ENCODE results near the gene CYGB.

The CYGB gene

GRCh38 chr17:76491271-76492122 is 46.0 kb downstream of the CYGB start:
- TF ChIP-seq EGR1 (IDR thresholded peaks at IDR 0.05) (no peak), REST (IDR thresholded peaks at IDR 0.05; ENCODE audit: low read depth) (no peak), CREB1 (IDR thresholded peaks at IDR 0.05; ENCODE audit: low read depth) (no peak)

- no peak for TF ChIP-seq YY1 (IDR thresholded peaks at IDR 0.05; ENCODE audit: low read depth)
- no peak for TF ChIP-seq RAD21 (IDR thresholded peaks at IDR 0.05; ENCODE audit: low read depth)
- TF ChIP-seq REST (IDR thresholded peaks at IDR 0.05; ENCODE audit: low read depth), result no peak
- TF ChIP-seq ZBTB7A (IDR thresholded peaks at IDR 0.05; ENCODE audit: low read depth), result no peak
- TF ChIP-seq CREB1 (IDR thresholded peaks at IDR 0.05; ENCODE audit: low read depth), result no peak
- TF ChIP-seq NFIC (IDR thresholded peaks at IDR 0.05), result no peak
- TF ChIP-seq MAX (IDR thresholded peaks at IDR 0.05), result no peak
- no peak for TF ChIP-seq USF1 (IDR thresholded peaks at IDR 0.05)
- no peak for TF ChIP-seq EGR1 (IDR thresholded peaks at IDR 0.05)
- no peak for TF ChIP-seq FOXM1 (IDR thresholded peaks at IDR 0.05; ENCODE audit: borderline replicate concordance, low read depth)
- TF ChIP-seq EP300 (IDR thresholded peaks at IDR 0.05; ENCODE audit: borderline replicate concordance), result no peak
- no peak for TF ChIP-seq TEAD4 (IDR thresholded peaks at IDR 0.05)
These were observed 47.3 kb downstream of the CYGB start for GRCh38 chr17:76490112-76490710.

GRCh38 chr17:76487451-76488192 is 49.9 kb downstream of the CYGB start:
- TF ChIP-seq YY1 (IDR thresholded peaks at IDR 0.05; ENCODE audit: low read depth) (no peak), TCF12 (IDR thresholded peaks at IDR 0.05; ENCODE audit: low read depth) (no peak), EP300 (IDR thresholded peaks at IDR 0.05; ENCODE audit: borderline replicate concordance) (no peak), FOXM1 (IDR thresholded peaks at IDR 0.05; ENCODE audit: borderline replicate concordance, low read depth) (no peak), RAD21 (IDR thresholded peaks at IDR 0.05; ENCODE audit: low read depth) (no peak), ZBTB7A (IDR thresholded peaks at IDR 0.05; ENCODE audit: low read depth) (no peak), MAX (IDR thresholded peaks at IDR 0.05) (no peak), TEAD4 (IDR thresholded peaks at IDR 0.05) (no peak), USF1 (IDR thresholded peaks at IDR 0.05) (no peak), CEBPB (IDR thresholded peaks at IDR 0.05) (no peak), TAF1 (IDR thresholded peaks at IDR 0.05; ENCODE audit: low read depth) (no peak), REST (IDR thresholded peaks at IDR 0.05; ENCODE audit: low read depth) (no peak), EGR1 (IDR thresholded peaks at IDR 0.05) (no peak), CREB1 (IDR thresholded peaks at IDR 0.05; ENCODE audit: low read depth) (no peak)

- no peak for TF ChIP-seq RAD21 (IDR thresholded peaks at IDR 0.05; ENCODE audit: low read depth)
- TF ChIP-seq ZBTB7A (IDR thresholded peaks at IDR 0.05; ENCODE audit: low read depth), result no peak
- TF ChIP-seq USF1 (IDR thresholded peaks at IDR 0.05), result no peak
- TF ChIP-seq TCF12 (IDR thresholded peaks at IDR 0.05; ENCODE audit: low read depth), result no peak
- no peak for TF ChIP-seq FOXM1 (IDR thresholded peaks at IDR 0.05; ENCODE audit: borderline replicate concordance, low read depth)
- no peak for TF ChIP-seq TEAD4 (IDR thresholded peaks at IDR 0.05)
- TF ChIP-seq EP300 (IDR thresholded peaks at IDR 0.05; ENCODE audit: borderline replicate concordance), result no peak
- no peak for TF ChIP-seq YY1 (IDR thresholded peaks at IDR 0.05; ENCODE audit: low read depth)
- no peak for TF ChIP-seq EGR1 (IDR thresholded peaks at IDR 0.05)
- TF ChIP-seq NFIC (IDR thresholded peaks at IDR 0.05), result no peak
- TF ChIP-seq TAF1 (IDR thresholded peaks at IDR 0.05; ENCODE audit: low read depth), result no peak
- TF ChIP-seq MAX (IDR thresholded peaks at IDR 0.05), result no peak
- TF ChIP-seq REST (IDR thresholded peaks at IDR 0.05; ENCODE audit: low read depth), result no peak
- TF ChIP-seq CEBPB (IDR thresholded peaks at IDR 0.05), result no peak
- TF ChIP-seq CREB1 (IDR thresholded peaks at IDR 0.05; ENCODE audit: low read depth), result no peak
These were observed 51.9 kb downstream of the CYGB start for GRCh38 chr17:76485569-76485968.
